Caki2 (cell line): ENCODE data around the gene MB21D2. TPM values are rescaled to one million over a fixed set of nuclear protein-coding genes. Genes with fewer than 3 reads are reported as not detected.
"Not testable (repeated sequence)": the region's sequence is repeated elsewhere in the genome, so short reads cannot be mapped to it uniquely, and the experiment has no call there.

ENCODE experiments used
- DNase-seq: peaks from one replicate; pipeline ENCODE4 v3.0.0-alpha.2; 2015; ENCODE audit warnings: low read depth
- in situ Hi-C: cut with HindIII; loops from 2 replicates; pipeline ENCODE4 v1.10.0; 2016; ENCODE audit warnings: low sequenced_read_pairs, low pct_unique_long_range_greater_than_20kb, mixed read lengths
- total RNA-seq: library from RNA; depleted of rRNA; stranded (reverse); fragments of >200 nt; shearing (Covaris generic); gene quantifications from 2 replicates; pipeline ENCODE4 v1.2.3, GENCODE V29; 2014; ENCODE audit warnings: low replicate concordance

Gene MB21D2
- total RNA-seq, 1 experiment from 2014 or later = 9.2 TPM

- no peak for DNase-seq
These were observed 41.6 kb downstream of the MB21D2 start for GRCh38 chr3:192875971-192876565.

GRCh38 chr3:192870822-192871221 lies 46.8 kb downstream of the MB21D2 start:
- in situ Hi-C loops = no loop called here
- DNase-seq = no peak

More at GRCh38 chr3:192875971-192876565, 41.6 kb downstream of the MB21D2 start:
- in situ Hi-C loops = loop anchor here (25.0 kb wide), 1 partner anchor 711 kb away; the partner anchor contains the start of gene OPA1

GRCh38 chr3:192869131-192870031 lies 48.3 kb downstream of the MB21D2 start:
- no peak for DNase-seq
- in situ Hi-C loops = no loop called here

DNA sequence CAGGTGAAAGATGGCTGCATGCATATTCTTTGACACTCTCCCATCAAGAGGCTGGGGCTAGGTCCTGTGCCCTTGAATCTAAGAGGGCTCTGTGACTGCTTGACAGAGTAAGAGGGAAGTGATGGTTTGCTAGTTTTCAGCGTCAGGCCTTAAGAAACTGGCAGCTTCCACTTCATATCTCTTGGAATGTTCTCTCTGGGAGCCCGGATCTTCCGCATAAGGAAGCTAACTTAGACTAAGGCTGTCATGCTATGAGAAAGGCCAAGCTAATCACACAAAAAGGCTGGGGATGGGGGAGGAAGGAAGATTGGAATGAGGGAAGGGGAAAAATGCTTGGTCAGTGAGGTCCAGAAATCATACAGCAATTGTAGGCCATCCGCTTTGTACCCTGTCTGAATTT lies 50.0 kb downstream of the MB21D2 start:
- in situ Hi-C loops = no loop called here

DNA sequence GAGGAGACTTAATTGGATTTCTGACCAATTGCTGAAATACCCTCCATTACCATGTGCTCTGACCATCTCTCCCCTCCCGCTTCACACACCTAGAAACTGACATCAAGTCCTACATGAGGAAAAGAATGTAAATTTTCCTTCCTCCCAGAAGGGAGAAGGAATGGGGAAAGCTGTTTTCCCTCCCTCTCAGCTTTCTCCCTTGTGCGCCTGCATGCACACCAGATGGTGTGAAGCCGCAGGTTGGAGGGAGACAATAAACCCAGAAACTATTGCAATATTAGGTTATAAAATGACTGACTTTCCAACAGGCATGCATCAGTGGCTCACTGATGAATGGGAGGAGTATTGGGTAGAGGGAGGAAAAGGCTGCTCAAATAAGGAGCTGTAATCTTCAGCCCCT lies 50.9 kb downstream of the MB21D2 start:
- in situ Hi-C loops = no loop called here
- DNase-seq = no peak

More for the DNA sequence above, 50.0 kb downstream of the MB21D2 start:
- DNase-seq = no peak

DNA sequence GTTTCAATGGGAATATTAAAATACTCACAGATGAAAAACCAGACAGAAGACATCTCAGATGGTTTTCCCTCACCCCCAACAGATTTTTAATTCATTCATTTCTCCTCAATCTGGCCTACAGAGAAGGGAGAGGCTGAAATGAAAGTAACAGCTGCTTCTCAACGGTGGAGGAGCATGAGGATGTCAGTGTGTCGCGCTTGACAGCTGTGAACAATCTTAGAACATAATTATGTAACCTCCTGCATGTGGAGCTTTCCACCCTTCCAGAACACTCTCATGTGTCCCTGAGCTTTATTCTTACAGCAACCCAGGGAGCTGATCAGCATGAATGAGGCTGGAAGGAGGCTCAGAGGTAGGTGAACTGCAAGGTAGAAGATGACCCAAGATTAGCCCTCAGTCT lies 52.7 kb downstream of the MB21D2 start:
- in situ Hi-C loops = no loop called here
- no peak for DNase-seq

GRCh38 chr3:192863091-192863420 lies 54.6 kb downstream of the MB21D2 start:
- in situ Hi-C loops = no loop called here
- DNase-seq = no peak

DNA sequence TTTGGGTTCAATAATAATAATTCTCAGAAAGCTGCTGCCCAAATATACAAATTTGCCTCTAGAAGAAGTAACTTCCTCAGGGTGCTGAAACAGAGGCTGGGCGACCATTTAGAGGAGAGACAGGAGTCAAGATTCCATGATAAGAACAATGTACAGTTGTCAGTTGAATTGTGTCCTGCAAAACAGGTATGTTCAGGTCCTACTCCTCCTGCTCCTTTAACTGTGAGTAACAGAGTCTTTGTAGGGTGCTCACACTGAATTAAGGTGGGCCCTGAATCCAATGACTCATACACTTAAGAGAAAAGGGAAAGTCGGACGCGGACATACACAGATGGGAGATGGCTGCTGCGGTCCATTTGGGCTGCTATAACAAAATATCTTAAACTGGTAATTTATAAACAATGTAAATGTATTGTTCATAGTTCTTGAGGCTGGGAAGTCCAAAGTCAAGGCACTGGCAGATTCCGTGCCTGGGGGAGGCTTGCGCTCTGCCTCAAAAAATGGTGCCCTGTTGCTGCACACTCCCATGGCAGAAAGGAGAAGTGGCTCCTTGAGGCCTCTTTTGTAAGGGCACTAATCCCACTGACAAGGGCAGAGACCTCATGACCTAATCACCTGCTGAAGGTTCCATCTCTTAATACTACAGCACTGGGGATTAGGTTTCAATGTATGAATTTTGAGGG lies 55.1 kb downstream of the MB21D2 start:
- in situ Hi-C loops = no loop called here
- DNase-seq = no peak

GRCh38 chr3:192861972-192862371 lies 55.7 kb downstream of the MB21D2 start:
- in situ Hi-C loops = no loop called here
- no peak for DNase-seq

GRCh38 chr3:192860454-192860853 lies 57.2 kb downstream of the MB21D2 start:
- no peak for DNase-seq
- in situ Hi-C loops = no loop called here

- DNase-seq = no peak
These were observed 58.6 kb downstream of the MB21D2 start for GRCh38 chr3:192858849-192859585.

GRCh38 chr3:192857260-192857661 lies 60.4 kb downstream of the MB21D2 start:
- DNase-seq = no peak
- in situ Hi-C loops = no loop called here

More at GRCh38 chr3:192858849-192859585, 58.6 kb downstream of the MB21D2 start:
- in situ Hi-C loops = no loop called here

GRCh38 chr3:192855434-192855833 lies 62.2 kb downstream of the MB21D2 start:
- in situ Hi-C loops = no loop called here
- no peak for DNase-seq

DNA sequence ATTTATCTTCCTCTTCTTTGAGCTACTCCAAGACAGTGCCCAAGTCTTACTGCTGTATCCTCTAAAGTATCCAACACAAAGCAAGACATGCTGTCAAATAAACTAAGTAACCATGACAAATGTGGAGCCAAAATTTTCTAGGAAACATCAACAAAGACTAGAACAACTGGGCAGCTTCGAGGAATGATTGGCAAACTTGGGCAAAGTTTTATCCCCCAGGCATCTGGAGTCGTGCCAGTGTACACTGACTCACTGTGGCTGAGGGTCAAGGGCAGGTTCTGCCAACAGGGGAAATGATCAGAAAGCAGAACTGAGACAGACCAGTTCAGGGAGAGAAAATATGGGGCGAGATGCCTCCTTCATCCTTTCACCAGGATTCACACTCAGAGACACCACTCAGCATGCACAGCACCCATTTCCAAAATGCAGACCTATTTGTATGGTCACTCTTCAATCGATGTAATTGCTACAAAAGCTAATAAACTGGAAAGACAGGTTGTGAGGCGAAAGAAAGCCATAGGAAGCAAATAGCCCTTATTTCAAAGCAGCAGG lies 65.8 kb downstream of the MB21D2 start:
- in situ Hi-C loops = no loop called here
- peak; percentile 96 for DNase-seq

- in situ Hi-C loops = no loop called here
These were observed 67.1 kb downstream of the MB21D2 start for GRCh38 chr3:192850451-192850981.

GRCh38 chr3:192849821-192850220 lies 67.8 kb downstream of the MB21D2 start:
- DNase-seq, in situ Hi-C loops: not testable (repeated sequence)

More at GRCh38 chr3:192850451-192850981, 67.1 kb downstream of the MB21D2 start:
- peak; percentile 21 for DNase-seq

DNA sequence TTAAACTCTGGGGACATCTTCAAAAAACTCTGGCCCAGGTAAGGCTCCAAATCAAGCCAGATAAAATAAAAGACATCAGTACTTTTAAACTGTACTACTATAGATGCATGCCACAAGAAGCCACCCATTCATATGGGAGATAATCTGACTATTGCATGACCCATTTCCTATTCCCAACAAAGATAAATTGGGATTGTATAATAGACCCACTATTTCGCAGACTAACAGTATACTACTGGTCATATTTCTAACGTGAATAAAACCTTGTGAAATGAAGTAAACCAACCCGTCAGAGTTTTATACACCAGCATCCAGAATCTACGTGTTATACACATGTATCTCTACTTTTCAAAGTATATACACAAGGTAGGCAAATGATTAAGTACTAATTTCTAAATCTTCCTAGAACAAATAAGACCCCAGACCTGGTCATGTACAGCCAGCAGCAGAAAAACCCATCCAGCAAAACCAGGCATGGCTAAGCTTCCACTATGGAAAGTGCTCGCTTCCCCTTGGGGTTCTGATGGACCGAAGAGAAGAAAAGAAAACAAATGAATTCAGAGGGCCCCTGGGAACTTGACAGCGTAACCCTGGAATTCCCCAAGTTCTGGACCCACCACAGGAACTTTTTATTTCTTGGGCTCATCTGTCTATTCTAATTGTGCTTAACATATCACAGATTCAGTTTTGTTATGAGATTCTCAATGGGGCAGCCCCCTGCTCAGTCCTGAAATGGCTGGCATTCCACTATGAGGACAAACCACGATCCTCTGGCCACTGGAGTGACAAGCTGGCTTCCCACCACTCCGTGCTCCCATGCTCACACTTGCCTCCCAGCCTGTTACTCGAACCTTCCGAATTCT lies 69.1 kb downstream of the MB21D2 start:
- DNase-seq = no peak
- in situ Hi-C loops = no loop called here
